K562 (cell line): ENCODE measurements around the gene NHS. TPM values are rescaled to one million over a fixed set of nuclear protein-coding genes. Genes with fewer than 3 reads are reported as not detected.

Source experiments
- ATAC-seq: fragments of 200-7000 bp; cut with Tn5 transposase; 3 replicates; pipeline ENCODE4 v1.9.1; 2020; ENCODE audit warnings: moderate library complexity
- BruUV-seq: library from RNA; stranded (reverse); fragments of 400-500 nt; replicated peaks from 2 replicates; lab custom pipeline; 2021; lab: Mats Ljungman, UMichigan
- CTCF ChIA-PET: fragments of 300-600 bp; formaldehyde crosslinking; extraction: SDS; loops from one replicate; lab custom pipeline; 2021; ENCODE audit warnings: low intra/inter-chr PET ratio; lab: Yijun Ruan, JAX
- POLR2A ChIA-PET: fragments of 300-600, 350-650 bp; sonication (Branson Sonifier 250); formaldehyde crosslinking; extraction: SDS; loops from one replicate; lab custom pipeline; 2021; ENCODE audit warnings: antibody characterized with exemption, inconsistent platforms; lab: Yijun Ruan, JAX
- DNase-seq, 4 experiments: peaks; one replicate each; pipeline versions ENCODE4 v3.0.0 to v3.0.0-alpha.2; 2011 to 2018; ENCODE audit warnings: low spot score in 3 of 4, mixed read lengths in 3 of 4; ENCODE audit errors: extremely low read depth in 1 of 4
- FAIRE-seq: peaks from 2 replicates; lab custom pipeline; 2011; peaks lifted over from hg19 to GRCh38; lab: Jason Lieb, UNC
- H2AFZ ChIP-seq: 2 replicates; pipeline ENCODE4 v1.6.0; 2011; ENCODE audit warnings: low read depth, low read length, control low read depth, inconsistent platforms
- H3K27ac ChIP-seq: fragments of 200-600 bp; 3 replicates; pipeline ENCODE4 v1.8.0; 2011; ENCODE audit warnings: low read depth, mild to moderate bottlenecking, control low read depth, inconsistent platforms, low read length, moderate library complexity, mixed read lengths; ENCODE audit errors: extremely low read depth
- H3K27me3 ChIP-seq, 2 experiments: fragments of 300-600 bp in 1 of 2; 2 replicates in 1 of 2; 3 replicates in 1 of 2; pipeline versions ENCODE4 v1.6.0 to v1.8.0; 2011; ENCODE audit warnings: inconsistent platforms in 2 of 2, low read length in 2 of 2, mild to moderate bottlenecking in 1 of 2, mixed read lengths in 1 of 2, moderate library complexity in 1 of 2; ENCODE audit not compliant: control insufficient read depth in 2 of 2, insufficient read depth in 2 of 2
- H3K36me3 ChIP-seq: fragments of 300-600 bp; 3 replicates; pipeline ENCODE4 v1.8.0; 2011; ENCODE audit warnings: mild to moderate bottlenecking, low read length, inconsistent platforms; ENCODE audit not compliant: control insufficient read depth, insufficient read depth
- H3K4me1 ChIP-seq, 2 experiments: fragments of 200-600 bp in 1 of 2; replicated peaks in 1 of 2; 2 replicates in 1 of 2; 3 replicates in 1 of 2; pipeline versions ENCODE4 v1.5.1 to v1.8.0; 2011; ENCODE audit warnings: inconsistent platforms in 2 of 2, low read length in 2 of 2, mild to moderate bottlenecking in 1 of 2, mixed read lengths in 1 of 2, moderate library complexity in 1 of 2; ENCODE audit not compliant: control insufficient read depth in 2 of 2, insufficient read depth in 2 of 2
- H3K4me2 ChIP-seq: 2 replicates; pipeline ENCODE4 v1.6.1; 2011; ENCODE audit warnings: low read length, control low read depth, inconsistent platforms, mixed read lengths; ENCODE audit not compliant: insufficient read depth
- H3K4me3 ChIP-seq: fragments of 200-600 bp; sonication (generic), shearing (Covaris generic); 2 replicates; pipeline ENCODE4 v1.5.1; 2016; ENCODE audit warnings: control low read depth, inconsistent platforms
- H3K79me2 ChIP-seq: fragments of 200-600 bp; 3 replicates; pipeline ENCODE4 v1.8.0; 2011; ENCODE audit warnings: low read length, inconsistent platforms; ENCODE audit not compliant: control insufficient read depth, insufficient read depth
- H3K9ac ChIP-seq, 2 experiments: 2 replicates each; pipeline versions ENCODE4 v1.6.0 to v1.6.1; 2011; ENCODE audit warnings: low read depth in 2 of 2, low read length in 2 of 2, control low read depth in 1 of 2, inconsistent platforms in 1 of 2, mild to moderate bottlenecking in 1 of 2, mixed read lengths in 1 of 2; ENCODE audit not compliant: insufficient read depth in 1 of 2
- H3K9me1 ChIP-seq: one replicate; pipeline ENCODE4 v1.6.0; 2011; ENCODE audit warnings: inconsistent platforms, mild to moderate bottlenecking, low read length, moderate library complexity; ENCODE audit not compliant: control insufficient read depth, insufficient read depth
- H3K9me3 ChIP-seq: replicated peaks from 2 replicates; pipeline ENCODE4 v1.5.1; 2011; ENCODE audit warnings: low read depth, low read length, inconsistent platforms; ENCODE audit not compliant: control insufficient read depth, insufficient read depth
- H4K20me1 ChIP-seq: replicated peaks from 2 replicates; pipeline ENCODE4 v1.6.1; 2011; ENCODE audit warnings: low read length, inconsistent platforms, mixed read lengths; ENCODE audit not compliant: control insufficient read depth, insufficient read depth
- CBX1 ChIP-seq: sonication (generic); IDR thresholded peaks from 2 replicates; pipeline ENCODE4 v1.6.1; 2016; ENCODE audit warnings: antibody characterized with exemption, low read depth, mild to moderate bottlenecking
- CXXC5 ChIP-seq: fragments of 250-450 bp; sonication (Bioruptor Pico); IDR thresholded peaks from 2 replicates; pipeline ENCODE4 v1.8.0; 2022; ENCODE audit warnings: inconsistent platforms, mild to moderate bottlenecking, moderate library complexity
- ILK ChIP-seq: fragments of 450-650 bp; IDR thresholded peaks from 2 replicates; pipeline ENCODE4 v1.6.1; 2016; ENCODE audit warnings: missing genetic modification characterization, low read depth, mild to moderate bottlenecking, missing compliant biosample characterization, moderate library complexity, borderline replicate concordance
- TCF7 ChIP-seq: sonication (generic); IDR thresholded peaks from 2 replicates; pipeline ENCODE4 v1.6.1; 2016; ENCODE audit warnings: antibody characterized with exemption, borderline replicate concordance
- TRIM28 ChIP-seq: fragments of 450-650 bp; IDR thresholded peaks from 2 replicates; pipeline ENCODE4 v1.6.1; 2017
- ZNF507 ChIP-seq: conservative IDR thresholded peaks from 2 replicates; pipeline ENCODE4 v1.6.1; 2017; ENCODE audit warnings: missing genetic modification characterization, missing compliant biosample characterization
- ZNF586 ChIP-seq: fragments of 450-650 bp; formaldehyde crosslinking; conservative IDR thresholded peaks from 2 replicates; pipeline ENCODE4 v1.4.0; 2020; ENCODE audit warnings: mild to moderate bottlenecking, moderate library complexity
- WGBS: fragments of 100-300 bp; shearing (Covaris generic); methylation state at CpG from one replicate; pipeline ENCODE4 v1.1.6; 2016; ENCODE audit warnings: low coverage, mixed read lengths; ENCODE audit not compliant: insufficient coverage; ENCODE audit errors: missing lambda C conversion rate; 5-methylcytosine and 5-hydroxymethylcytosine counted together
- in situ Hi-C: fragments of 300-500 bp; cut with MboI; formaldehyde crosslinking; loops from 4 replicates; pipeline ENCODE4 v1.15.0; 2018; ENCODE audit warnings: inconsistent platforms, mixed read lengths
- intact Hi-C: fragments of 100-400 bp; cut with micrococcal nuclease; formaldehyde crosslinking; loops from 2 replicates; pipeline ENCODE4 v1.14.2; 2022
- polyA plus RNA-seq, 8 experiments: library from polyadenylated mRNA; depleted of rRNA in 4 of 8; stranded (reverse) in 5 of 8; unstranded in 3 of 8; fragments of >200 nt; fragmentation: Nextera tagmentation in 2 of 8; fragmentation: Illumina TruSeq in 1 of 8; extraction: Ambion mirVana in 2 of 8; extraction: Trizol in 1 of 8; gene quantifications; 2 replicates each; pipeline versions ENCODE4 v1.2.1 to v1.2.3, GENCODE V29; 2011 to 2014; ENCODE audit warnings: inconsistent platforms in 1 of 8, missing spikeins in 1 of 8
- total RNA-seq, 7 experiments: library from RNA; depleted of rRNA in 6 of 7; stranded (reverse); fragments of >200 nt in 6 of 7; fragmentation: Illumina TruSeq in 2 of 7; extraction: Trizol in 2 of 7; gene quantifications; 2 replicates each; pipeline versions ENCODE4 v1.2.1 to v1.2.3, GENCODE V29; 2011 to 2021; ENCODE audit warnings: low replicate concordance in 1 of 7
- TF ChIP-seq, protein P1 (sequence below): fragments of 450-650 bp; formaldehyde crosslinking; IDR thresholded peaks from 2 replicates; pipeline ENCODE4 v1.4.0; 2022; ENCODE audit warnings: missing genetic modification characterization
- TF ChIP-seq, protein P2 (sequence below): fragments of 250-450 bp; sonication (Bioruptor Pico); IDR thresholded peaks from 2 replicates; pipeline ENCODE4 v1.5.0; 2021
- TF ChIP-seq, protein P3 (sequence below): fragments of 450-650 bp; IDR thresholded peaks from 2 replicates; pipeline ENCODE4 v1.7.0; 2016; ENCODE audit warnings: borderline replicate concordance
- TF ChIP-seq, protein P4 (sequence below), 2 experiments: fragments of 450-650 bp; IDR thresholded peaks; 2 replicates each; pipeline ENCODE4 v1.6.1; 2016; ENCODE audit warnings: mild to moderate bottlenecking in 2 of 2, borderline replicate concordance in 1 of 2, low read depth in 1 of 2, moderate library complexity in 1 of 2

Gene NHS
- total and polyA plus RNA-seq, 9 of the 15 experiments (the other 6 are each of a cell fraction or from before 2014, with no cell fraction given) = 0.02 TPM; not detected in 8

DNA sequence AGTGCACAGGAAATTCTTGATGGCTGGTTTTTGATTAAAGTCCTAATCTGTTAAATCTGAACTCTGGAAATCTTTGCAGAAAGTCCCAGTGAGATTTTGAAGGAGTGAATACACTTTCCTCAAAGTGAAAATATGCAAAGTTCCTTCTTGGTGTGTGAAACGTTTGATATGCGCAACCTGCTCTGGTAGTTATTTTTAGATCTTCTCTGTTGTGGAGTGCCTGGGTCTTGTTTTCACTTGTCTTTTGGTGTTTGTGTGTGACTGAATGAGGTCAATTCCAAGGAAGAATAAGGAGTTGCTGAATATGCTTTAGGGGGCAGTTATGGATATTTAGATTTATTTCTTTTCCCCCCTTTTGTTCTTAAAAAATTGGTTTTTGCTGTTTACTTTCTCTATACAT, 404.0 kb downstream of the NHS start:
- CTCF ChIA-PET = no interaction called here
- FAIRE-seq = no peak
- H2AFZ ChIP-seq = no peak overlapping the region
- no peak overlapping the region for H3K4me3 ChIP-seq
- in situ Hi-C loops (no loop called here), intact Hi-C loops (no loop called here)
- no peaks in the 10 kb centered on the region for H3K27me3 ChIP-seq
- no peaks in the 10 kb centered on the region for H3K36me3 ChIP-seq
- H3K9me3 ChIP-seq = no peaks in the 10 kb centered on the region
- no peak for DNase-seq
- no peak overlapping the region for H3K27ac ChIP-seq
- H3K4me1 ChIP-seq = no peaks in the 10 kb centered on the region
- H3K79me2 ChIP-seq = no peaks in the 10 kb centered on the region
- no peaks in the 10 kb centered on the region for H3K9me1 ChIP-seq
- H3K9ac ChIP-seq = no peak overlapping the region
- POLR2A ChIA-PET = no interaction called here
- BruUV-seq = no TSS peak
- no peak for ATAC-seq
- no peak overlapping the region for H3K4me2 ChIP-seq
- H4K20me1 ChIP-seq = no peaks in the 10 kb centered on the region
- 8% methylated on average over 2 of the region's 2 CpGs for WGBS
- no peak for TF ChIP-seq CBX1
- TF ChIP-seq TRIM28 = no peak
- TF ChIP-seq CXXC5 (CRISPR knock-in tag) = no peak
- TF ChIP-seq ZNF507 (tag) = no peak
- TF ChIP-seq TCF7 = no peak
- TF ChIP-seq, protein P1, sequence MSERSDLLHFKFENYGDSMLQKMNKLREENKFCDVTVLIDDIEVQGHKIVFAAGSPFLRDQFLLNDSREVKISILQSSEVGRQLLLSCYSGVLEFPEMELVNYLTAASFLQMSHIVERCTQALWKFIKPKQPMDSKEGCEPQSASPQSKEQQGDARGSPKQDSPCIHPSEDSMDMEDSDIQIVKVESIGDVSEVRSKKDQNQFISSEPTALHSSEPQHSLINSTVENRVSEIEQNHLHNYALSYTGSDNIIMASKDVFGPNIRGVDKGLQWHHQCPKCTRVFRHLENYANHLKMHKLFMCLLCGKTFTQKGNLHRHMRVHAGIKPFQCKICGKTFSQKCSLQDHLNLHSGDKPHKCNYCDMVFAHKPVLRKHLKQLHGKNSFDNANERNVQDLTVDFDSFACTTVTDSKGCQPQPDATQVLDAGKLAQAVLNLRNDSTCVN (CRISPR knock-in tag) = no peak
- TF ChIP-seq, protein P2, sequence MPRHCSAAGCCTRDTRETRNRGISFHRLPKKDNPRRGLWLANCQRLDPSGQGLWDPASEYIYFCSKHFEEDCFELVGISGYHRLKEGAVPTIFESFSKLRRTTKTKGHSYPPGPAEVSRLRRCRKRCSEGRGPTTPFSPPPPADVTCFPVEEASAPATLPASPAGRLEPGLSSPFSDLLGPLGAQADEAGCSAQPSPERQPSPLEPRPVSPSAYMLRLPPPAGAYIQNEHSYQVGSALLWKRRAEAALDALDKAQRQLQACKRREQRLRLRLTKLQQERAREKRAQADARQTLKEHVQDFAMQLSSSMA (CRISPR knock-in tag) = no peak
- TF ChIP-seq ILK (tag) = no peak
- TF ChIP-seq, protein P3, sequence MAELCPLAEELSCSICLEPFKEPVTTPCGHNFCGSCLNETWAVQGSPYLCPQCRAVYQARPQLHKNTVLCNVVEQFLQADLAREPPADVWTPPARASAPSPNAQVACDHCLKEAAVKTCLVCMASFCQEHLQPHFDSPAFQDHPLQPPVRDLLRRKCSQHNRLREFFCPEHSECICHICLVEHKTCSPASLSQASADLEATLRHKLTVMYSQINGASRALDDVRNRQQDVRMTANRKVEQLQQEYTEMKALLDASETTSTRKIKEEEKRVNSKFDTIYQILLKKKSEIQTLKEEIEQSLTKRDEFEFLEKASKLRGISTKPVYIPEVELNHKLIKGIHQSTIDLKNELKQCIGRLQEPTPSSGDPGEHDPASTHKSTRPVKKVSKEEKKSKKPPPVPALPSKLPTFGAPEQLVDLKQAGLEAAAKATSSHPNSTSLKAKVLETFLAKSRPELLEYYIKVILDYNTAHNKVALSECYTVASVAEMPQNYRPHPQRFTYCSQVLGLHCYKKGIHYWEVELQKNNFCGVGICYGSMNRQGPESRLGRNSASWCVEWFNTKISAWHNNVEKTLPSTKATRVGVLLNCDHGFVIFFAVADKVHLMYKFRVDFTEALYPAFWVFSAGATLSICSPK = no peak
- TF ChIP-seq ZNF586 (CRISPR knock-in tag) = no peak
- TF ChIP-seq, protein P4, sequence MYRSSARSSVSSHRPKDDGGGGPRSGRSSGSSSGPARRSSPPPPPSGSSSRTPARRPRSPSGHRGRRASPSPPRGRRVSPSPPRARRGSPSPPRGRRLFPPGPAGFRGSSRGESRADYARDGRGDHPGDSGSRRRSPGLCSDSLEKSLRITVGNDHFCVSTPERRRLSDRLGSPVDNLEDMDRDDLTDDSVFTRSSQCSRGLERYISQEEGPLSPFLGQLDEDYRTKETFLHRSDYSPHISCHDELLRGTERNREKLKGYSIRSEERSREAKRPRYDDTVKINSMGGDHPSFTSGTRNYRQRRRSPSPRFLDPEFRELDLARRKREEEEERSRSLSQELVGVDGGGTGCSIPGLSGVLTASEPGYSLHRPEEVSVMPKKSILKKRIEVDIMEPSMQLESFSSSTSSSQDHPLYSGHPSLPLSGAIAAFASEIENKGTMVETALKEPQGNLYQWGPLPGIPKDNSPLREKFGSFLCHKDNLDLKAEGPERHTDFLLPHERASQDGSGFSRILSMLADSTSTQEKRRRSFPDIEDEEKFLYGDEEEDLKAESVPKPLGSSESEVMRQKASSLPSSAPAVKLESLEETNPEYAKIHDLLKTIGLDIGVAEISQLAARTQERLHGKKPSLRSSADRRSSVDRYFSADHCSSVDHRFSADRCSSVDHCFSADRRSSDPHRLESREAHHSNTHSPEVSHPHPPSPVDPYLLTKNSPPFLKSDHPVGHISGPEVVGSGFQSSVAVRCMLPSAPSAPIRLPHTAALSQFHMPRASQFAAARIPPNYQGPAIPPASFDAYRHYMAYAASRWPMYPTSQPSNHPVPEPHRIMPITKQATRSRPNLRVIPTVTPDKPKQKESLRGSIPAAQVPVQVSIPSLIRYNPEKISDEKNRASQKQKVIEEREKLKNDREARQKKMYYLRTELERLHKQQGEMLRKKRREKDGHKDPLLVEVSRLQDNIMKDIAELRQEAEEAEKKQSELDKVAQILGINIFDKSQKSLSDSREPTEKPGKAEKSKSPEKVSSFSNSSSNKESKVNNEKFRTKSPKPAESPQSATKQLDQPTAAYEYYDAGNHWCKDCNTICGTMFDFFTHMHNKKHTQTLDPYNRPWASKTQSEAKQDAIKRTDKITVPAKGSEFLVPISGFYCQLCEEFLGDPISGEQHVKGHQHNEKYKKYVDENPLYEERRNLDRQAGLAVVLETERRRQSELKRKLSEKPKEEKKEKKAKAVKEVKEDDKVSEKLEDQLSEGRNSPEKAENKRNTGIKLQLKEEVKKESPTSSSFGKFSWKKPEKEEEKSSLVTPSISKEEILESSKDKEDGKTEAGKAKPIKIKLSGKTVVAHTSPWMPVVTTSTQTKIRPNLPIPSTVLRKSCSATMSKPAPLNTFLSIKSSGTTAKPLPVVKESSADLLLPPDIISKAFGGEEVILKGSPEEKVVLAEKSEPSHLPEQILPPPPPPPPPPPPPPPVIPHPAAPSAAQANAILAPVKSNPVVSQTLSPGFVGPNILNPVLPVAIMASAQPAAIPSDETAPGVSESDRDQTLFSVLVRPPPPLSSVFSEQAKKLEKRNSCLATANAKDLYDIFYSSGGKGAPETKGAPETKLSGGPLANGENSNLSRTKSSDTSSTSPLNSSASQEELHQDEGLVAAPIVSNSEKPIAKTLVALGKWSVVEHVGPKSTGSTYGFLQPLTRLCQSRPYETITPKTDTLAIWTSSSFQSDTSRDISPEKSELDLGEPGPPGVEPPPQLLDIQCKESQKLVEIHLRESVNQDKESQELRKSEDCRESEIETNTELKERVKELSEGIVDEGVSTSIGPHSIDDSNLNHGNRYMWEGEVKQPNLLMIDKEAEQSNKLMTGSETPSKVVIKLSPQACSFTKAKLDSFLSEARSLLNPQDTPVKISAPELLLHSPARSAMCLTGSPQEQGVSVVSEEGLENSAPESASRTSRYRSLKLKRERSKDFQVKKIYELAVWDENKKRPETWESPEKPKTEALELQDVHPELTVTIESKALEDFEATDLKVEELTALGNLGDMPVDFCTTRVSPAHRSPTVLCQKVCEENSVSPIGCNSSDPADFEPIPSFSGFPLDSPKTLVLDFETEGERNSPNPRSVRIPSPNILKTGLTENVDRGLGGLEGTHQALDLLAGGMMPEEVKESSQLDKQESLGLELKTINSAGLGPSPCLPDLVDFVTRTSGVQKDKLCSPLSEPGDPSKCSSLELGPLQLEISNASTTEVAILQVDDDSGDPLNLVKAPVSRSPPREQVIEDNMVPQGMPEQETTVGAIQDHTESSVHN (IDR thresholded peaks at IDR 0.05; ENCODE audit: borderline replicate concordance in 1 of 2, low read depth in 1 of 2) = no peak
